ENCODE data around the gene MLLT6. TPM values are rescaled to one million over a fixed set of nuclear protein-coding genes. Genes with fewer than 3 reads are reported as not detected.

The MLLT6 gene
- total RNA-seq, 1 experiment from 2014 or later = 24.7 TPM

- H3K9ac ChIP-seq (ENCODE audit: low read length) = no peak overlapping the region
- BruUV-seq (replicated peaks) = no TSS peak
- H3K36me3 ChIP-seq (ENCODE audit: low read depth, low read length) = no peaks in the 10 kb centered on the region
- no peaks in the 10 kb centered on the region for H3F3A ChIP-seq (ENCODE audit: low read length, unreplicated experiment)
- H3K9me3 ChIP-seq (ENCODE audit: low read length) = no peaks in the 10 kb centered on the region
- H3K4me1 ChIP-seq (ENCODE audit: insufficient read depth, low read length) = no peaks in the 10 kb centered on the region
- no peaks in the 10 kb centered on the region for H4K20me1 ChIP-seq (ENCODE audit: low read length)
- H3K27me3 ChIP-seq (ENCODE audit: low read length) = no peaks in the 10 kb centered on the region
- no peak overlapping the region for H3K27ac ChIP-seq (ENCODE audit: low read length)
- intact Hi-C loops (cut with micrococcal nuclease) = no loop called here
- no peak overlapping the region for H3K4me2 ChIP-seq (ENCODE audit: low read length)
- TF ChIP-seq EZH2 (IDR thresholded peaks at IDR 0.05; ENCODE audit: low read length, unreplicated experiment) = no peak
- no peak for TF ChIP-seq CTCF (conservative IDR thresholded peaks at IDR 0.05; ENCODE audit: low read depth, low read length)
- TF ChIP-seq EZH2phosphoT487 (IDR thresholded peaks at IDR 0.05; ENCODE audit: borderline replicate concordance, low read length) = no peak
- DNase-seq (no peak), ATAC-seq (no peak)
- no peaks in the 10 kb centered on the region for H3K79me2 ChIP-seq (ENCODE audit: low read length)
- ChIA-PET CTCF (interaction anchor here (0.5 kb wide), 1 partner anchor 466 kb away, joined by 5 read pairs; the partner anchor contains the start of gene PLXDC1), POLR2A (ENCODE audit: unreplicated experiment) (no interaction called here)
- H3K9me2 ChIP-seq (replicated peaks; ENCODE audit: low read length) = no peaks in the 10 kb centered on the region
- H3K4me3 ChIP-seq (ENCODE audit: low read length) = no peak overlapping the region
- H2AFZ ChIP-seq (ENCODE audit: low read length) = no peak overlapping the region
Measured at GRCh38 chr17:38685491-38685890, 19.6 kb upstream of the MLLT6 start.

DNA sequence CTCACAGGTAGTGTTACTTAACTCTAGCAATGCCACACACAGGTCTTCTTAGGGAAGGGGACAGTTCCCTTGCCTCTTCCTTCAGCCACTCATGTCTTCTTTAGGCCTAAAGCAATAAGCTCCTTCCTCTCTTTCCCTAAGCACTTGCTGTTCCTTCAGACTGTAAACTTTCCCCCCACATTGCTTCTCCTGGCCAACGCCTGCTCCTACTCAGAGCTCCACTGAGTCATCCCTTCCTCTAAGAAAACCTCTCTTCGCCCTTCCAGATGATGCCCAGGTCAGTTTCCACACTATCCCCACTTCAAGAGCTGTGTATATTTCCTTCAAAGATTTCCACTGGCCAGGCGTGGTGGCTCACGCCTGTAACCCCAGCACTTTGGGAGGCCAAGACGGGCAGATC lies 17.8 kb upstream of the MLLT6 start:
- no TSS peak for BruUV-seq (replicated peaks)

GRCh38 chr17:38690386-38690785 lies 14.7 kb upstream of the MLLT6 start:
- no TSS peak for BruUV-seq (replicated peaks)
- H3K9me3 ChIP-seq (ENCODE audit: low read length) = no peaks in the 10 kb centered on the region
- H3F3A ChIP-seq (ENCODE audit: low read length, unreplicated experiment) = no peaks in the 10 kb centered on the region
- H3K4me3 ChIP-seq (ENCODE audit: low read length) = no peak overlapping the region
- intact Hi-C loops (cut with micrococcal nuclease) = no loop called here
- H4K20me1 ChIP-seq (ENCODE audit: low read length) = no peaks in the 10 kb centered on the region
- H3K79me2 ChIP-seq (ENCODE audit: low read length) = no peaks in the 10 kb centered on the region
- POLR2A ChIA-PET (ENCODE audit: unreplicated experiment) = no interaction called here
- H3K36me3 ChIP-seq (ENCODE audit: low read depth, low read length) = no peaks in the 10 kb centered on the region
- H3K27ac ChIP-seq (ENCODE audit: low read length) = no peak overlapping the region
- H3K4me1 ChIP-seq (ENCODE audit: insufficient read depth, low read length) = no peaks in the 10 kb centered on the region
- TF ChIP-seq EZH2 (IDR thresholded peaks at IDR 0.05; ENCODE audit: low read length, unreplicated experiment) (no peak), EZH2phosphoT487 (IDR thresholded peaks at IDR 0.05; ENCODE audit: borderline replicate concordance, low read length) (no peak), CTCF (conservative IDR thresholded peaks at IDR 0.05; ENCODE audit: low read depth, low read length) (no peak)
- no peak for DNase-seq
- H3K9me2 ChIP-seq (replicated peaks; ENCODE audit: low read length) = no peaks in the 10 kb centered on the region
- ATAC-seq = no peak
- H3K27me3 ChIP-seq (ENCODE audit: low read length) = no peaks in the 10 kb centered on the region
- H3K4me2 ChIP-seq (ENCODE audit: low read length) = no peak overlapping the region
- H2AFZ ChIP-seq (ENCODE audit: low read length) = no peak overlapping the region
- H3K9ac ChIP-seq (ENCODE audit: low read length) = no peak overlapping the region
- CTCF ChIA-PET = interaction anchor here (0.6 kb wide), 1 partner anchor 291 kb away, joined by 4 read pairs; no protein-coding TSS in a partner anchor

More for the DNA sequence above, 17.8 kb upstream of the MLLT6 start:
- Histone ChIP-seq H3F3A (ENCODE audit: low read length, unreplicated experiment) (no peaks in the 10 kb centered on the region), H3K4me3 (ENCODE audit: low read length) (no peak overlapping the region), H3K4me2 (ENCODE audit: low read length) (no peak overlapping the region), H3K79me2 (ENCODE audit: low read length) (no peaks in the 10 kb centered on the region), H3K9ac (ENCODE audit: low read length) (no peak overlapping the region), H3K9me3 (ENCODE audit: low read length) (no peaks in the 10 kb centered on the region), H3K4me1 (ENCODE audit: insufficient read depth, low read length) (no peaks in the 10 kb centered on the region), H3K27ac (ENCODE audit: low read length) (no peak overlapping the region), H3K9me2 (replicated peaks; ENCODE audit: low read length) (no peaks in the 10 kb centered on the region), H2AFZ (ENCODE audit: low read length) (no peak overlapping the region), H4K20me1 (ENCODE audit: low read length) (no peaks in the 10 kb centered on the region), H3K27me3 (ENCODE audit: low read length) (no peaks in the 10 kb centered on the region), H3K36me3 (ENCODE audit: low read depth, low read length) (no peaks in the 10 kb centered on the region)
- intact Hi-C loops (cut with micrococcal nuclease) = no loop called here
- no peak for DNase-seq
- TF ChIP-seq CTCF (conservative IDR thresholded peaks at IDR 0.05; ENCODE audit: low read depth, low read length) = no peak
- ATAC-seq = no peak
- ChIA-PET CTCF (no interaction called here), POLR2A (ENCODE audit: unreplicated experiment) (no interaction called here)
